ENCODE data around the gene GVQW3.
"Not testable (repeated sequence)": the region's sequence is repeated elsewhere in the genome, so short reads cannot be mapped to it uniquely, and the experiment has no call there.

The GVQW3 gene

DNA sequence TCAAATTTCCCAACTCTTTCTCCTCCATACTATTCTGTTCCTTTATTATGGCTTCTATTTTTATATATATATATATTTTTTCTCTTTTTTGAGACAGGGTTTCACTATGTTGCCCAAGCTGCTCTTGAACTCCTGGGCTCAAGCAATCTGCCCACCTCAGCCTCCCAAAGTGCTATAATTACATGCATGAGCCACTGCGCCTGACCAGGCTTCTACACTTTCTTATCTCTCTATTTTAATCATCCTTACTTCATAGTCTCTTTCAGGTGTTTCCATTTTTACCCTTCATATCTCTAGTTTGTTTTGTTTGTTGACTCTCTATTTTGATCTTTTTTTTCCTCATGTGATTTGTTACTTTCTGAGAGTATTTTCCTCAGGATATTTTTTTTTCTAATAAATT lies 19.8 kb downstream of the GVQW3 start:
- ATAC-seq (ENCODE audit: low read depth): no peak
- Histone ChIP-seq H3K36me3 (ENCODE audit: low read depth) (no peaks in the 10 kb centered on the region), H3K9me3 (ENCODE audit: severe bottlenecking) (no peaks in the 10 kb centered on the region), H3K4me3 (ENCODE audit: severe bottlenecking) (no peak overlapping the region), H3K27me3 (ENCODE audit: insufficient read depth, poor library complexity, severe bottlenecking) (no peaks in the 10 kb centered on the region), H3K27ac (ENCODE audit: poor library complexity, severe bottlenecking) (no peak overlapping the region), H3K4me1 (ENCODE audit: insufficient read depth, poor library complexity, severe bottlenecking) (no peaks in the 10 kb centered on the region)
- TF ChIP-seq, protein P1, sequence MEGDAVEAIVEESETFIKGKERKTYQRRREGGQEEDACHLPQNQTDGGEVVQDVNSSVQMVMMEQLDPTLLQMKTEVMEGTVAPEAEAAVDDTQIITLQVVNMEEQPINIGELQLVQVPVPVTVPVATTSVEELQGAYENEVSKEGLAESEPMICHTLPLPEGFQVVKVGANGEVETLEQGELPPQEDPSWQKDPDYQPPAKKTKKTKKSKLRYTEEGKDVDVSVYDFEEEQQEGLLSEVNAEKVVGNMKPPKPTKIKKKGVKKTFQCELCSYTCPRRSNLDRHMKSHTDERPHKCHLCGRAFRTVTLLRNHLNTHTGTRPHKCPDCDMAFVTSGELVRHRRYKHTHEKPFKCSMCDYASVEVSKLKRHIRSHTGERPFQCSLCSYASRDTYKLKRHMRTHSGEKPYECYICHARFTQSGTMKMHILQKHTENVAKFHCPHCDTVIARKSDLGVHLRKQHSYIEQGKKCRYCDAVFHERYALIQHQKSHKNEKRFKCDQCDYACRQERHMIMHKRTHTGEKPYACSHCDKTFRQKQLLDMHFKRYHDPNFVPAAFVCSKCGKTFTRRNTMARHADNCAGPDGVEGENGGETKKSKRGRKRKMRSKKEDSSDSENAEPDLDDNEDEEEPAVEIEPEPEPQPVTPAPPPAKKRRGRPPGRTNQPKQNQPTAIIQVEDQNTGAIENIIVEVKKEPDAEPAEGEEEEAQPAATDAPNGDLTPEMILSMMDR (IDR thresholded peaks at IDR 0.05; ENCODE audit: poor library complexity, severe bottlenecking): no peak
- no peak for DNase-seq (ENCODE audit: low spot score)

DNA sequence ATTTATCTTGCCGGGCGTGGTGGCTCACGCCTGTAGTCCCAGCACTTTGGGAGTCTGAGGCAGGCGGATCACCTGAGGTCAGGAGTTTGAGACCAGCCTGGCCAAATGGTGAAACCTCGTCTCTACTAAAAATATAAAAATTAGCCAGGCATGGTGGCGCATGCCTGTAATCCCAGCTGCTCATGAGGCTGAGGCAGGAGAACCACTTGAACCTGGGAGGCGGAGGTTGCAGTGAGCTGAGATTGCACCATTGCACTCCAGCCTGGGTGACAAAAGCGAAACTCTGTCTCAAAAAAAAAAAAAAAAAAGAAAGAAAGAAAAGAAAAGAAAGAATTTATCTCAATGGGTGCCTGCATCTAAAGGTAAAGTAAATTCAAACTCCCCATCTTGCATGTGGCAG lies 20.4 kb downstream of the GVQW3 start:
- not testable (repeated sequence) for DNase-seq (ENCODE audit: low spot score); H3K36me3 ChIP-seq (ENCODE audit: low read depth); ATAC-seq (ENCODE audit: low read depth); H3K27me3 ChIP-seq (ENCODE audit: insufficient read depth, poor library complexity, severe bottlenecking); H3K4me3 ChIP-seq (ENCODE audit: severe bottlenecking); H3K4me1 ChIP-seq (ENCODE audit: insufficient read depth, poor library complexity, severe bottlenecking); H3K9me3 ChIP-seq (ENCODE audit: severe bottlenecking); H3K27ac ChIP-seq (ENCODE audit: poor library complexity, severe bottlenecking)

DNA sequence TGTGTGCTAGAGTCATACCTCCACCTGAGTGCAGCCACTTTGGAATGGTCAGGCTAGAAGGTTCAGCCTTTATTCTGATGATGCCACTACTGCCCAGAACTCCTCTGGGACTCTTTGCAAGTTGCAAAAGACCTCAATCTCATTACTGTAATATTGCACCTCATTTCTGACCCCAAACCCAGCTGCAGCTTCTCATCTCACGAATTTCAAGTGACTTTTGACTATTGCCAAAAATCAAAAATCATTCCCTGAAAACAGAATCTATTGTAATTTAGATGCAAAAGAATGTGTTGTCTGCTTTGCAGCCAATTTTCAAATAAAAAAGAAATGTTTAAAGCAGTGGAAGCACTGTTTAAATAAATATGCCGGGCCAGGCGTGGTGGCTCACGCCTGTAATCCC lies 25.2 kb downstream of the GVQW3 start:
- no peaks in the 10 kb centered on the region for H3K27me3 ChIP-seq (ENCODE audit: insufficient read depth, poor library complexity, severe bottlenecking)
- ATAC-seq (ENCODE audit: low read depth): no peak
- no peak overlapping the region for H3K27ac ChIP-seq (ENCODE audit: poor library complexity, severe bottlenecking)
- DNase-seq (ENCODE audit: low spot score): no peak
- H3K36me3 ChIP-seq (ENCODE audit: low read depth): no peaks in the 10 kb centered on the region
- no peaks in the 10 kb centered on the region for H3K9me3 ChIP-seq (ENCODE audit: severe bottlenecking)
- no peak overlapping the region for H3K4me3 ChIP-seq (ENCODE audit: severe bottlenecking)
- no peaks in the 10 kb centered on the region for H3K4me1 ChIP-seq (ENCODE audit: insufficient read depth, poor library complexity, severe bottlenecking)
- TF ChIP-seq, protein P1 (IDR thresholded peaks at IDR 0.05; ENCODE audit: poor library complexity, severe bottlenecking): no peak

DNA sequence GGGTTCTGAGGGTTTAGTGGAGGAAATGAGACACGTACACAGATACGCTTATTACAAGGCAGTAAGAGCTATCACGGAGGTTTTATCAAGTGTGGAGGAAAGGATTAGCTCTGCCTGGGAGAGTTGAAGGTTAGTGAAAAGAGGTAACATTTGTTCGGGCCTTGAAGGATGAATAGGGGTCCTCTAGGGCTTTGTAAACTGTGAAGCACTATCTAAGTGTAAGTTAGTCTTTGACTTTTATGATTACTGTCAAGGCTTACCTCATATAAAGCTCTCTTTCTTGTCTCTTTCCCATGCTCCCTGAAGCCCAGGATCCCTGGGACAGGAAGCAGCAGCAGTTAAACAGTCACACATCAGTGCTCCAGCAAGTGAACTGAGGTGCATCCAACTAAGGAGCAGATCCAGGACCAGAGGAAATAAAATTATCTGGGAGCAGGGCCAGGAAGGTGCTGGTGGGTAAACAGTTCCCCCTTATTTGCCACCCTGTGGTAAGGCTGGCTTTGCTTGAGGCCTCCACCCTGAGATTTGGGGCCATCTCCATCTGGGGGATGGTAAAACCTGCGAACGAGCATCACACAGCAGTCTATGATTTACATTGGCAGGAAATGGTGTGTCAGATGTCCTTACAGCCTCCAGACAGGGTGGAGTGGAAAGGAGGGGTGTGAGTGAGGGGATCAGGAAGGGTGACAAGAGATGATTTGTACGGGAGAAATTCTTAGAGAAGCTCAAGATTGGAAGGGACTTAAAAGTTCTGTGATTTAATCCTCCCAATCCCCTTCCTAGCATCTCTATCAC lies 27.2 kb downstream of the GVQW3 start:
- no peak overlapping the region for H3K4me3 ChIP-seq (ENCODE audit: severe bottlenecking)
- ATAC-seq (ENCODE audit: low read depth): no peak

DNA sequence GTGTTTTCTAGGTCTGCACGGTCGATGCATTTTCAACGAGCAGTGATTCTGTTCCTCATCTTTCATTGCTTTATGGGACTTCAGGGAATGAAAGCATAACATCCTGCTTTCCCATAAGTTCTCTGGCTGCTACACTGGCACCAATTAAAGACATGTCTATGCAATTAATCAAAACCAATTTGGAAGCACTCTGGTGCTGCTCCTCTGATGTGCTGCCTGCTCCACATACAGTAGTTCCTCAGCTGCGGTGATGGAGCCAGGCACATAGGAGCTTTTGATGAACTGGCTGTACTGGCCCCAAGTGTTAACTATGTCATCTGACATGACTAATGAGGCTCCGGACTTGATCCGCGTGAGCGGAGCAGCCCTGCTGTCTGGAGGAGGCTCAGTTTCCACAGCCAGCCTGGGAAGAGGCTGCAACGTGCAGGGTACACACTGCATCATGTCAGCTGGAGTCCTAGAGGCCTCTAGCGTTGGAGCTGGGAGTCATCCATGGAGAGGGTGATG lies 29.8 kb downstream of the GVQW3 start:
- H3K36me3 ChIP-seq (ENCODE audit: low read depth): no peaks in the 10 kb centered on the region
- H3K27me3 ChIP-seq (ENCODE audit: insufficient read depth, poor library complexity, severe bottlenecking): no peaks in the 10 kb centered on the region
- no peaks in the 10 kb centered on the region for H3K4me1 ChIP-seq (ENCODE audit: insufficient read depth, poor library complexity, severe bottlenecking)
- H3K4me3 ChIP-seq (ENCODE audit: severe bottlenecking): no peak overlapping the region
- DNase-seq (ENCODE audit: low spot score) (no peak), ATAC-seq (ENCODE audit: low read depth) (no peak)
- H3K9me3 ChIP-seq (ENCODE audit: severe bottlenecking): no peaks in the 10 kb centered on the region
- TF ChIP-seq, protein P1 (IDR thresholded peaks at IDR 0.05; ENCODE audit: poor library complexity, severe bottlenecking): no peak
- H3K27ac ChIP-seq (ENCODE audit: poor library complexity, severe bottlenecking): no peak overlapping the region

More for the DNA sequence above, 27.2 kb downstream of the GVQW3 start:
- H3K27me3 ChIP-seq (ENCODE audit: insufficient read depth, poor library complexity, severe bottlenecking): no peaks in the 10 kb centered on the region
- H3K4me1 ChIP-seq (ENCODE audit: insufficient read depth, poor library complexity, severe bottlenecking): no peaks in the 10 kb centered on the region
- H3K27ac ChIP-seq (ENCODE audit: poor library complexity, severe bottlenecking): no peak overlapping the region
- H3K36me3 ChIP-seq (ENCODE audit: low read depth): no peaks in the 10 kb centered on the region
- no peak for DNase-seq (ENCODE audit: low spot score)
- no peaks in the 10 kb centered on the region for H3K9me3 ChIP-seq (ENCODE audit: severe bottlenecking)
- TF ChIP-seq, protein P1 (IDR thresholded peaks at IDR 0.05; ENCODE audit: poor library complexity, severe bottlenecking): no peak
